AG08395 (cell line): ENCODE data around the gene JAKMIP1.

Source experiments
- DNase-seq: peaks from one replicate; pipeline ENCODE4 v3.0.0; 2012; ENCODE audit warnings: mixed read lengths, low spot score

The JAKMIP1 gene

DNA sequence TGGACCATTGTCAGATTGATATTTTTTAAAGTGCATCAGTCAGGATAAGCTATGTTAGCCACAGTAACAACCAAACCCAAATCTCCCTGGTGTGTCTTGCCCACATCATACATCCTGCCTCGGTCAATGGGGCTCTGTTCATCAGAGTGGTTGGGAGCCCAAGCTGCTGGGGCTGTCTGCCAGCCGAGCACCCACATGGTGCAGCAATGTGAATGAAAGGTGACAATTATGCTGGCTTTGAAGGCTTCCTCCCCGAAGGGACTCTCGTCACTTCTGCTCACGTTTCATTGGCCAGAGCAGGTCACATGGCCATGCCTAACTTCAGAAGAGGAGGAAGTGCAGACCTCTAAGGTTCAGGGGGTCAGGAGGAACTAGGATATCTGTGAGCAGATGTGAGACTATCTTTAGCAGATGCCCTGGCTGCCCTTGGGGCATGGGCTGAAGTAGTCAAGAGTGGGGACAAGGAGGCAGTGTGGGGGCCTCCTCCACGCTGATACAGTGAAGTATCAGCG lies 1.3 kb upstream of the JAKMIP1 start:
- DNase-seq = no peak

DNA sequence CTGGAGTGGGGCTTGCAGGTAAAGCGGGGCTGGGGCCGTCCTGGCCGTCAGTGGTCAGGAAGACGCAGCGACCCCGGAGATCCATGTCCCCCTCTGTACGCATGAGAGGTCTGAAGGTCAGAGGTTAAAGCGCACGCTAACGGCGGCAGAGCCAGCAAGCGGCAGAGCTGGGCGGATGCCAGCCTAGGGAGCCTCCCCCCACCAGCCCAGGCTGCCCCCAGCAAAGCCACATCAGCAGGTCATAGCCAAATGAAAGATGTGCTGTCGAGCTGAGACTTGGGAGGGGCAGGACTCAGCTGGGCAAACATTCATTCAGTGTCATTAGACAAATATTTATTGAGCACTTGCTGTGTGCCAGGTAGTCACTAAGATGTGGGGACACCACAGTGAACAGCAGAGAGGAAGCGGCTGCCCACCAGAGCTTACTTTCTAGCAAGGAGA lies 593 bp upstream of the JAKMIP1 start:
- no peak for DNase-seq

DNA sequence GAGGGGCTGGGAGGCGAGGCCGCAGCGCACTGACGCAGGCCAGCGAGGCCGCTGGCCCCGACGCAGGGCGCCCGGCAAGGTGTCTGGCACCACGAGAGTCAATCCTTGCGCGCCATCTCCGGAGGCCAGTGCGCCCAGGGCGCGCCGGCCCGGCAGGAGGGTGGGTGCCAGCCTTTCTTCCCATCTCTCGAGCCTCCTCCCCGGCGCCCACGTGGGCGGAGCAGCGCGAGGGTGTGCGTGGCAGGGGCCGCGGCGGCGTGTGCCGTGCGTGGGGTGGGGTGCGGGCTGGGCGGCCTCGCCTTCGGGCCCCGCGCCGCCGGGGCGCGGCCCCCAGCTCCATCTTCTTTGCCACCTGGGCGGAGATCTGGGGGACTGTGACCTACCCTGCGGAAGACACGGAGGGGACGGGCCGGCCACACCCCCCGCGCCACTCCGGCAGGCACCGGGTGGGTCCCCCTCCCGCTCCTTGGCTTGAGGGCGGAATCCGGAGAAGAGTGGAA lies 877 bp downstream of the JAKMIP1 start:
- no peak for DNase-seq

DNA sequence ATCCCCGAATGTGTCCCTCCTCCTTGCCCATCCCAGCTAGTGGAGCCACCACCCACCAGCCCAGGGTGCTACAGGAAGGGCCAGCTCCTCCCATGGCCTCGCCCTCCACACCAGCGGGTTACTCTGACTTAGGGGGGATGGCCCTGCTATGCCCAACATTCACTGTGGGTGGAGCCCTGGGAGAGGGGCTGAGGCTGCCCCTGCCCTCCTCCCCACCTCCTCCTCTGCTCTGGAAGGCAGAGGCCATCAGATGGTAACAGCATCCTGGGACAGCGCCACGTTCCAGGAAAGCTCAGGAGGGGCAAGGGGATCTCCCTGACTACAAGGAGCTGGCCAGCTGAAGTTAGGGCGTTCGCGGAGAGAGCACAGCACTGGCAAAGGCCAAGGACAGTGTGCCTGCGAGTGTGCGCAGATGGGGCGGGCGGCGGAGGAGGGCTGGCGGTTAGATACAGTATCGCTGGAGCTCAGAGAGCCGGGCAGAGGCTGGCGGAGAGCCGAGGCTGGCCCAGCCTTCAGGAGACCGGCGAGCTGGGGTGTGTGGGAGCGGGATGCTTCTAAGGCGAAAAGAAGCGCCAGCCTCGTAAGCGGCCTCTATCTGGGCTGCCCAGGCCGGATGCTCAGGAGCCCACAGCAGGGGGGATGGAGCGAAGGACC lies 1.5 kb downstream of the JAKMIP1 start:
- DNase-seq = no peak

DNA sequence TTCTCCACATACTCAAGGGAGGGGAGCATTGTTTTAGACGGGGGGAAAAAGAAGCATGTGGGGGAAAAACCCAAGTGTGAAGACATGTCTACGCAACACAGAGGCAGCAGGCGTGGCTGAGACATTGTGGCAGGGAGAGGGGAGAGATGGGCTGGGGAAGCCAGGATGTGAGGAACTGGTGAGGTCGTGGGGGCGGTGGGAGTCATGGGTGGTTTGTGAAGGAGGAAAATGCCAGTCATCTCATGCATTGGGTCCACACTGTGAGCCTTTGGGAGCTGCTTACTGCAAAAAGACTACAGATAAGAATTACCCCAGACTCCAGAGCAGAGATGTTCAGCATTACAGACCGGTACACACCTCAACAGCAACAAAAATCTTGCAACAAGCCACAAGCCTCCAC lies 2.1 kb downstream of the JAKMIP1 start:
- DNase-seq = no peak

DNA sequence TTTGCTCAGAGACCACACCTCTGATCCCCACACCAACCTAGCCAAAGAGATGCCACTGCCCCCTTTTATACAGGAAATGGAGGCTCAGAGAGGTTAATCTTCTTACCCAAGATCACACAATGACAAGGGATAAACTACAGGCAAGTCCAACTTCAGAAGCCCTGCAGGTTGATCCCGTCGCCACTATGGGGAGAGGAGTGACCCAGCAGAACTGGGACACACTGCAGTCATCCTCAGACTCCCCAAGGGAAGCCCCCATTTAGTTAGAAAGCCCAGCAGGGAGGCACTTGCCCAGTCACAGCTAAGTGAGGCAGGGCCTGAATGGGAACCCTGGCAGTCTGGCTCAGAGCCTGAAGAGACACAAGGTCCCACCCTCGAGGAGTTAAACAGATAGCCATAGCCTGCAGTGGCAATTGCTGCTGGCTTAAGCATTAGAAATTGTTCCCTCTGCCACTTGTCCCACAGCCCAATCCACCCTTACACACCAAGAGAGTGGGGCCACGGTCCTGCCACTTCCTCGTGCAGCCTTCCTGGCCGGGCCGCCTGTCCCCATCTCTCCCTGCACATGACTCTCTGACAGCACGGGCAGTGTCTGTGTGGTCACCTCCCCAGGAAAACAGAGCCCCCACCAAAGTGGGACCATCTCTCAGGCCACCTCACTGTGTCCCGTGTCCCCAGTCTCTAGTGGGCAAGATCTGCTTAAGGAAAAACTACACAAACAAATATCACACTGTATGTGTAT lies 2.7 kb downstream of the JAKMIP1 start:
- DNase-seq = no peak

DNA sequence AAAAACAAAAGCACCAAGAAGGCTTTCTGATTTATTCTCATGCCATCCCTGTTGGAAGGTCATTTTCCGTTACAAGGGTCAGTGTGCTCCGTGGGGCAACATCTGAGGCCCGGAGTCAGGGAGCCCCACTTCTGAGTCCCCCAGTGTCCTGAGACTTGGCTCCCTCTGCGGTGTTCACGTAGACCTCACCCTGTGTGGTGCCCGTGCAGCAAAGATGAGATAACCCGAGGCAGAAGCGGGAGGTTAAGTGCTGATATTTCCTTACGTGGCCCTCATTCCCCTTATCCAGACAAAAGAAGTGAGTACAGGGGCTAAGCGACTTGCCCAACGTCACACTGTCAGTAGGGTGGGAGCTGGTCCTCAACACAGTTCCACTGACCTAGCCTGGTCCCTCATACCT lies 3.5 kb downstream of the JAKMIP1 start:
- no peak for DNase-seq

DNA sequence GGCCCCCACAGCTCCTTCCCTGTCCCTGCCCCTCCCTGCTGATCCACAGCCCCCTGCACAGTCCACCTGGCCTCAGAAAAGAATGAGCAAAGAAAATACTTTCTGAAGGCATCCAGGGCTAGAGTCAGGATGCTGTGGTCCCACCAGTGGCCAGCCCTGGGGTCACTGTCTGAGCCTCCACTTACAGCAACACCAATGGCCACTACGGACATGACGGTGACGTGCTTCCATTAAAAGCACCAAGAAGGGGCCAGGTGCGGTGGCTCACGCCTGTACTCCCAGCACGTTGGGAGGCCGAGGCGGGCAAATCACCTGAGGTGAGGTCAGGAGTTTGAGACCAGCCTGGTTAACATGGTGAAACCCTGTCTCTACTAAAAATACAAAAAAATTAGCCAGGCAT lies 4.0 kb downstream of the JAKMIP1 start:
- DNase-seq = no peak

DNA sequence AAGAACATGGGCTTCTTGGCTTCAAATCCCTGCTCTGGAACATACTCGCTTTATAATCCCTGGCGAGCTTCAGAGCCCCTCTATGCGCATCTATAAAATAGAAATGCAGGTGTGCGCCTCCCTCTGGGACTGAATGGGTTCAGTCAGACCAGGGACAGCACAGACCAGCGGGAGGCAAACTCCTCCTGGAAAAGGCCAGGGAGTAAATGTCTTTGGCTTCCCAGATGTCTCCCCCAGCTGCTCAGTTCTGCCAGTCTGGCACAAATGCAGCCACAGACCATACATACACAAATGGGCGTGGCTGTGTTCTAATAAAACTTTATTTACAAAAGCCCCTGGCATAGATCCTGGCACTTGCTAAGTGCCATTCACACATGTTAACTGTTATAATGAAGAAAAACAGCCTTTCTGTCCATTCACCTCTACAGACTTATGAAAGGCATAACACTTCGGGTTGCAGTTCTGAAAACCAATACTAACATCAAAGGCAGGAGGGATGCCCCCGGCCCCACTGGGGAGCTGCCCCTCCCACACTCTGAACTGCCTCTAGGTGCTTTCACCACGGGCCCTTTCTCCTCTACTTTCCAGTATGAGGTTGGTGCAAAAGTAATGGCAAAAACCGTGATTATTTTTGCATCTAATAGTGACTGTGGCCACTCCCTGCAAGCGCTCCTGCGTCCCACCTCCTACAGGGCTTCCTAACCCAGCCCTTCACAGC lies 4.6 kb downstream of the JAKMIP1 start:
- no peak for DNase-seq

DNA sequence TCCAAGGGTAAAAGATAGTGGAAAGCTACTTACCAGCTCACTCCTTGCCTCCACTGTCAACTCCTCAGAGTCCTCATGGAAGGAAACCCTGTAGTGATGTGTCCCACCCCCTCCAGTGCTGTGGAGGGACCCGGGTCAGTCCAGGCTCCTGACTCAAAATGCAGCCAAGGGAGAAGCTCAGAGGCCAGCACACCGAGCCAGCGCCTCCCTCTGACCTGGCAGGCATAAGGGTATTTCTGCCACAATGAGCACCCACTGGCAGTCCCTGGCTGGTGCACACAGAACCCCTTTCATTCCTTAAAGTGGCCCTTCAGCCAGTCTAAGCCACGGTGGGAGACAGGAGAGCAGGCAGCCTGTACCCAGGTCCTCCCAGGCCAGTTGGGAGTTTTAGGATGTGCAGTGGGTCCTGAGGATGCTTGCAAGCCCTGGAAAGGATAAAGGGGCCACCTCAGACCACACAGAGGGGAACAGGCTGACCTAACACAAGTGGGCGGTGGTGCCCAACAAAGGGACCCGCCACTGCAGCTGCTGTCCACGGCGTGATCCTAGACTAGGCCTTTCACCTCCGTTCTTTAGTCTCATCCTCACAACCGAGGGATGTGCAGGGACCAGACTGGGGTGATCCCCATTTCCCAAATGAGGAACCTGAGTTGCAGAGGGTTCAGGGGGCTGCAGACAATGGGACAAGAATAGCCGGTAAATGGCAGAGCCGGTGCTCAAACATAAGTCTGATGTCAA lies 5.7 kb downstream of the JAKMIP1 start:
- no peak for DNase-seq

DNA sequence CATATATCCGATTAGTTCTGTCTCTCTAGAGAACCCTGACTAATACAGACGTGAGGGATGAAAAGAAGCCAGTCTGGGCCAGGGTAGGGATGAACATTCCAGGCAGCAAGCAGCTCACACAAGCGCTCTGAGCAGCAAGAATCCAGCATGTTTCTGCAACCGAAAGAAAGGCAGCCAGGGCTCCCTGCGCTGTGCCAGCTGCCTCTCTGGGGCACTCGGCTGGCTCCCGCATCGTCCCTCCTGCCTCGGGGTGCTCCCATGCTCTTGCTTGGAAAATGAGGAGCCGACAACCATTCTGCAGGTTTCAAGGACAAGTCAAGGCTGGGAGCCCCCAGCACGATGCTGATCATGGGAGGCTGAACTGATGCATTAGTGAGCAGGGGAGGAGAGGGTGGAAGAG lies 7.0 kb downstream of the JAKMIP1 start:
- no peak for DNase-seq

DNA sequence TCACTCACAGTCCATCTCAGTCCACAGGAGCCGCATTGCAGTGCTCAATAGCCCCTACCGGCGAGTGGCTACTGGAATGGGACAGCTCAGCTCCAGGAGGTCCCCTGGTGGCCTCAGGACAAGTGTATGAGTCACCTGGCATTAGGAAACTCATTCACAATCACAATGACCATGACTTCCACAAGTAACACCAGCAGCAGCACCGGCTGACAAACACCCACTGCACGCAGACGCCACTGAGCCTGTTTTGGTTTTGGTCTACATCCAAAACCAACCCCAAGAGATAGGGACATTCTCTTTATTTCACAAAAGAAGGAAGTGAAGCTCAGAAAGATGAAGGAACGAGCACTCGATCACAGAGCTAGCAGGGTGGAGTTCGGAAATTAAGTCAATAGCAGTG lies 8.1 kb downstream of the JAKMIP1 start:
- no peak for DNase-seq

DNA sequence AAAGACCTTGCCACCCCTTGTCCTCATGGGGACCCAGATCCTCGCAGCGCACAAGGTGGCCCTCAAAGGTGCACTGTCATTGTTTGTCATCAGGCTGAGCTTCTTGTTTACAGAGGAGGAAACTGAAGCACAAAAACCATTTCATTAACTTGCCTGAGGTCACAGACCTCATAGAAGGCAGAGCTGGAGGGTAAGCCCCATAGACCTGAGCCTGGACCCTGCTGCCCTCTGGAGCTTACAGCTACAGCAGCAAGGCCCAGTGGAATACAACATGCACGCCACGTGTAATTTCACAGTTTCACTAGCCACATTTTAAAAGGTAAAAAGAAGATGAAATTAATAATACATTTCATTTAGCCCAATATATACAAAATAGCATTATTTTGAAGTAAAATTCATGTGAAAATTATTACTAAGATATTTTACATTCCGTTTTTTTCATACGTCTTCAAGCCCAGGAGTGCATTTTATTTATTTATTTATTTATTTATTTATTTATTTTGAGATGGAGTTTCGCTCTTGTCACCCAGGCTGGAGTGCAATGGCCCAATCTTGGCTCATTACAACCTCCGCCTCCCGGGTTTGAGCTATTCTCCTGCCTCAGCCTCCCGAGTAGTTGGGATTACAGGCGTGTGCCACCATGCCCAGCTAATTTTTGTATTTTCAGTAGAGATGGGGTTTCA lies 8.8 kb downstream of the JAKMIP1 start:
- DNase-seq = no peak

DNA sequence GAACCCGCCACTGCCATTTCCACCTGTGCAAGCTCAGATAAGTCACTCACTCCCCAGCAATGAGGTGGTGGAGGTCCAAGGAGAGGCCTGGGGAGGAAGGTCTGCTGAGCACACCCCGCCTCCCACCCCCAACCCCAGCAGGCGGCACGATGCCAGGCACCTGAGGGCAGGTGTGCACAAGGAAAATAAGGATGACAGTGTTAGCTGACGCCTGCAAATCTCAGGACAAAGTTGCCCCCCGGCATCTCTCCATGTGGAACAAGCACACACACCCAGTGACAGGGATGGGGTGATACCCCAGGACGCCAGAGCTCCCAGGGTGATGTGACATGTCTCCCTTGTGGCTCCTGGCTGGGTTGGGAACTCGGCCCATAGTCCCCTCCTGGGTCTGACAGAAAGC lies 9.9 kb downstream of the JAKMIP1 start:
- no peak for DNase-seq

DNA sequence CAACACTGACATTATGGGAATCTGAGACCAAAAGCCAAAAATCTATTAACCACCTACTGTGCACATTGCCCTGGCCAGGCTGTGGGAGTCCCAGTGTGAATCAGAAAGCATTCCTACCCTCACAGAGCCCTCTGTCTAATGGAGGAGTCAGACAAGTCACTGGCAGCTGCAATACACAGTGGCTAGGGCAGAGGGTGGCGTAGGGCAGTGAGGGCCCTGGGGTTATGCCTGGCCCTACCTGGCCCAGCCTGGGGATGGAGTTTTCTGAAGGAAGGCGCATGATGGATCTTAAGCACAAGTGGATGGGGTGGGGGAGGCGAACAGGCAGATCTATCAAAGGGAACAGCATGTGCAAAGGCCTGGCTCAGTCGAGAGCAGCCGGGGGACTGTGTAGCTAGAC lies 10.8 kb downstream of the JAKMIP1 start:
- no peak for DNase-seq

DNA sequence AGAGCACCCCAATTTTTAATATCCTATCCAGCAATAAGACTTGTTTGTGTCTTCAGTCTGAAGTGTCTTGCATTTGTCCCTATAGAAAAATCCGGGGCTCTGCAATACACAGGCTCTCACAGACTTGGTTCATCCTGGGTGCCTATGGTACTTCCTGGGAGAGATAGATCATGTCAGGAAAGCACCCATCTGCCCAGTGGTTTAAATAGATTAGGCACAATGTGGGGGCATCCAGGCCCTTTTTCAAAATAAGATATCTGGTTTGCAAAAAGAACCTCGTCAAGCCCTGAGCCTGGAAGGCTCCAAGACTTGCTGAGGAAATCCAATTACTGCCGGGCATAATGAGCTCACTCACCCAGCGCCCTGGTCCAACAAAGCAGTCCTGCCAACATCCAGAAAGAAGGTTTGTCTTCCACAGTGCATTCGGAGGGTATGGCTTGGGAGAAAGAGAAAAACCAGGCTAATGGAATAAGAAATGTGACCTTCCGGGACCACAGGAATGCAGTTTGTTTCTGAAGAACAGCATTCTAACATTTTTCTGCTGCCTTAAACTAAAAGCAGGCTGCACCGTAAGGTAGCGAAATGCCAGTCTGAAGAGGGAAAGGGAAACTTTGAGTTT lies 11.6 kb downstream of the JAKMIP1 start:
- DNase-seq = no peak

DNA sequence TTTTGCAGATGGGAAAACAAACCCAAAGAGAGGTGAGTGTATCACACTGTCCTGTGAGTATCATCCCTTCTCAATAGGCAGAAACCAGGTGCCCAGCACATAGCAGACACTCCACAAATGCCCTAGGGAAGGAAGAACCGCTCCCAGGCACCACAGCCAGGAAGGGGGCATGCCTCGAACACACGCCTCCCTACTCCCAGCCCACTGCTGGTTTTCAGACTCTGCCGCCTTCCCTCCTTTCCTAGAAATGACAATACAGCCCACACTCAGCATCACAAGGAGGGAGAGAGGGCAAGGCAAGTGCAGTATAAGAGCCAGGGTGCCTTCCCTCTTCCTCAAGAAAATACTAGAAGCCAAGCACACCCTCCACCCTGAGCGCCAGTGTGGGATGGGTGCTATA lies 16.2 kb downstream of the JAKMIP1 start:
- DNase-seq = no peak

DNA sequence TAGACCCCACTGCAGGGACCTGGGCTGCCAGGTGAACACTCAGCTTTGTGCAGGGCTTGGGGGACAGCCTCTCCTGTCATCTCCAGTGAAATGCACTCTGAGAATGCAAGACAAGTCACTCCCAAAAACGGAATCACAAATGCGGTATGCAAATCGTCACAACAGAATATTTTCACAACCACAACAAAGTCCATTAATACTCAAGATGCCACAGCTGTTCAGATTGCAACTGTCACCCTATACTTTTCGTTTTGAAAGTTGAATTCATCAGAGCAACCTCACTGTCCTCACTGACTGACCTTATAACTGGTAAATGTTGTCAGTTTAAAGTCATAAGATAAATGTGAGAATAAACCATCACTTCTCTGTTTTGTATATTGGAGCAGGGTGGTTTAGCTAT lies 16.6 kb downstream of the JAKMIP1 start:
- no peak for DNase-seq

DNA sequence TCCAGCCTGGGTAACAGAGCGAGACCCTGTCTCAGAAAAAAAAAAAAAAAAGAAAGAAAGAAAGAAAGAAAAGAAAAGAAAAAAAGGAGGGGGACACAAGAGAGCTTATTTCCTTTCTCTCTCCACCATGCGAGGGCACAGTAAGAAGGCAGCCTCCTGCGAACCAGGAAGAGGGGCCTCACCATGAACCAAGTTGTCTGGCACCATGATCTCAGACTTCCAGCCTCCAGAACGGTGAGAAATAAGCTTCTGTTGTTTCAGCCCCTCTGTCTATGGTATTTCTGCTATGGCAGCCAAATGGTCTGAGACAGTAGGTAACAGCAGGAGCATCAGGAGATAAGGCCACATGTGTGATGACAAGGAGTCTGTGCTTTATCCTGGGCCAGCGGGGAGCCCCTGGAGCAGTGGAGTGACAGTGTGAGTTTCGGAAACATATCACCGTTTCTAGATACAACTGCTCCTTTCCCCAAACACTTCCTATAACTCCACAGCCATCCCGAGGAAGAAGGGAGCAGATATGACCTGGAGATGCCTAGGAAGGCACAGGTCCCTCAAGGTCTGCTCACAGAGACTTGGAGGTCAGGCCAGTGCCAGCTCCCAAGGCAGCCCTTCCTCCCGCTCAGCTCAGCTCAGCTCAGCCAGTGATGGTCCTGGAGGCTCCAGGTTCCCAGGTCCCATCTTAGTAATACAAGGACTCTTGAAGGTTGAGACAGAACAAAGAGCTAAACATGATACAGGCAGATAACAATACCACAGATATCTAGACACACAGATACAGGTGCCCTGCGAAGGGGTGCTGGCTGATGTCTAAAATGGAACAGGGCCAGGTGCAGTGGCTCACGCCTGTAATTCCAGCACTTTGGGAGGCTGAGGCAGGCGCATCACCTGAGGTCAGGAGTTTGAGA lies 17.7 kb downstream of the JAKMIP1 start:
- DNase-seq = no peak
